GM12878 (cell line): Measurements from ENCODE around the gene ASCC2. TPM values are rescaled to one million over a fixed set of nuclear protein-coding genes. Genes with fewer than 3 reads are reported as not detected.

Source experiments
- ATF2 ChIP-seq: IDR thresholded peaks from 2 replicates; pipeline ENCODE4 v1.6.1; 2012; ENCODE audit warnings: low read length, inconsistent platforms
- CREB1 ChIP-seq: IDR thresholded peaks from 2 replicates; pipeline ENCODE4 v1.6.1; 2012; ENCODE audit warnings: low read depth, mild to moderate bottlenecking, inconsistent platforms
- EGR1 ChIP-seq, 2 experiments: IDR thresholded peaks; 1 replicate in 1 of 2; 2 replicates in 1 of 2; pipeline ENCODE4 v1.6.1; 2011 to 2012; ENCODE audit warnings: low read depth in 2 of 2, low read length in 2 of 2, borderline replicate concordance in 1 of 2, mild to moderate bottlenecking in 1 of 2, moderate library complexity in 1 of 2
- ELK1 ChIP-seq: IDR thresholded peaks from 2 replicates; pipeline ENCODE4 v1.6.1; 2012; ENCODE audit warnings: low read depth, low read length, improper control_type of control experiment
- IKZF1 ChIP-seq: fragments of 450-650 bp; conservative IDR thresholded peaks from 2 replicates; pipeline ENCODE4 v1.6.1; 2017; ENCODE audit warnings: antibody characterized with exemption, mild to moderate bottlenecking
- NR2C2 ChIP-seq: IDR thresholded peaks from 2 replicates; pipeline ENCODE4 v1.6.1; 2011; ENCODE audit warnings: borderline replicate concordance, low read depth; ENCODE audit not compliant: control insufficient read depth, insufficient read length
- RAD21 ChIP-seq: IDR thresholded peaks from 2 replicates; pipeline ENCODE4 v1.6.1; 2011; ENCODE audit warnings: mild to moderate bottlenecking, low read depth, low read length, moderate library complexity; ENCODE audit not compliant: insufficient read depth
- RBBP5 ChIP-seq: fragments of 200-600 bp; sonication (generic); conservative IDR thresholded peaks from 2 replicates; pipeline ENCODE4 v1.6.1; 2016
- SMAD5 ChIP-seq: IDR thresholded peaks from 2 replicates; pipeline ENCODE4 v1.6.1; 2016; ENCODE audit warnings: antibody characterized with exemption, low read depth
- polyA plus RNA-seq, 11 experiments: library from polyadenylated mRNA; depleted of rRNA in 4 of 11; unstranded in 6 of 11; stranded (reverse) in 5 of 11; fragments of >200 nt; fragmentation: Nextera tagmentation in 4 of 11; fragmentation: Illumina TruSeq in 1 of 11; extraction: Ambion mirVana in 4 of 11; extraction: Trizol in 1 of 11; gene quantifications; 1 replicate in 1 of 11; 2 replicates in 10 of 11; pipeline versions ENCODE4 v1.2.1 to v1.2.3, GENCODE V29; 2011 to 2016; ENCODE audit warnings: inconsistent platforms in 2 of 11, missing spikeins in 2 of 11, low read depth in 1 of 11
- total RNA-seq, 4 experiments: library from RNA; depleted of rRNA in 3 of 4; stranded (reverse); fragments of >200 nt in 3 of 4; fragmentation: Illumina TruSeq in 1 of 4; extraction: Trizol in 1 of 4; gene quantifications; 2 replicates each; pipeline versions ENCODE4 v1.2.1 to v1.2.3, GENCODE V29; 2013 to 2021

The ASCC2 gene
- total and polyA plus RNA-seq, 10 of the 15 experiments (the other 5 are each of a cell fraction or from before 2014, with no cell fraction given), result 5.3 to 91.4 (median 56.5) TPM

- TF ChIP-seq CREB1, result 0 out of 2 replicates have a peak, but pooled peaks have one; percentile 8
- 0 out of 3 replicates have a peak, but pooled peaks of 1 of the 2 experiments have one; percentile 23 for TF ChIP-seq EGR1 (IDR thresholded peaks at IDR 0.05; ENCODE audit: borderline replicate concordance in 1 of 2, low read depth in 2 of 2, low read length in 2 of 2)
- no peak for TF ChIP-seq RBBP5
- TF ChIP-seq SMAD5, result 0 out of 2 replicates have a peak, but pooled peaks have one; percentile 28
- no peak for TF ChIP-seq NR2C2
- TF ChIP-seq ELK1, result no peak
- no peak for TF ChIP-seq ATF2
- peak; percentile 68 for TF ChIP-seq IKZF1
- TF ChIP-seq RAD21, result peak; percentile 24; the same call in 1 of the 2 replicates
Observed at GRCh38 chr22:29883045-29883774, 45.1 kb upstream of the ASCC2 start, which contains the start of gene MTMR3 (continued).
